ENCODE data around the gene CLPTM1L.
"Not testable (repeated sequence)": the region's sequence is repeated elsewhere in the genome, so short reads cannot be mapped to it uniquely, and the experiment has no call there.

Gene CLPTM1L

DNA sequence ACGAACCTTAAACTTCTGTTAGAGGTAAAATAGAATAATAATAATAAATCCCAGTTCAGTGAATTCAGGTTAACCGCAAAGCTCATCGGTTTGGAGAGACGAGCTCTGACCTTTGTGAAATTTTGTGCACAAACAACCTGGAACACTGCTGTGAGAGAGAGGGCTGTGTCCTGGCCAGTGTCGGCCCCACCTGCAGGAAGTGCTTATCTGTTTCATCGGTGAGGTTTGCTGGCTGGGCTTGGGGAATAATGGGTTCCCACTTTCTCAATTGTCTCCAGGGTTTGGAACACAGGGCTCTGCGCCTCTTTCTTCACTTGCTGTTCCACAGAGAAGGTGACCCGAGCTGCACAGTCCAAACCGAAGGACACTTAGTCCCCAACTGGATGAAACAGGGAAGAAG lies 19.3 kb upstream of the CLPTM1L start:
- ATAC-seq (ENCODE audit: low read depth) (no peak), DNase-seq (ENCODE audit: low spot score) (no peak)
- H3K4me3 ChIP-seq (ENCODE audit: severe bottlenecking) = no peak overlapping the region
- no peak for TF ChIP-seq CTCF (IDR thresholded peaks at IDR 0.05; ENCODE audit: poor library complexity, severe bottlenecking)
- no peaks in the 10 kb centered on the region for H3K4me1 ChIP-seq (ENCODE audit: insufficient read depth, poor library complexity, severe bottlenecking)
- peaks cover 58% of the 10 kb centered on the region for H3K27me3 ChIP-seq (ENCODE audit: insufficient read depth, poor library complexity, severe bottlenecking)
- H3K9me3 ChIP-seq (ENCODE audit: severe bottlenecking) = no peaks in the 10 kb centered on the region
- H3K27ac ChIP-seq (ENCODE audit: poor library complexity, severe bottlenecking) = no peak overlapping the region
- H3K36me3 ChIP-seq (ENCODE audit: low read depth) = no peaks in the 10 kb centered on the region

DNA sequence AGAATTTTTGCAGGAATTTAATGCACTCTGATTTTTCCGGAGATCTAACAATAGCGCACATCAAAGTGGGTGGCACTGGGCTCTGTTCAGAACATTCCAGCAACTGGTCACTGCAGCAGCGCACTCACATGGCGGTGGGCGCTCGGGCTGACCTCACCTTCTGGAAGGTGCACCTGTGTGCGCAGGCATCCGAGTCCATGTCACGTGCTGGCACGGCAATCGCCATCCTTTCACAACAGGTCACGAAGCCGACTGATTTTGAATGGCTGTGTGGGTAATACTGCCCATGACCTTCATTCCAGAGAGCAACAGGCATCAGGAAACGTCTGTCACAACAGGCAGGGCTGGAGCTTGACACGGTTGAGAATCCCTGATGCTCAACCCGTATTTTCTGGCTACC lies 18.7 kb upstream of the CLPTM1L start:
- no peak; the same call in 2 of the 3 replicates for ATAC-seq (ENCODE audit: low read depth)
- Histone ChIP-seq H3K9me3 (ENCODE audit: severe bottlenecking) (no peaks in the 10 kb centered on the region), H3K27ac (ENCODE audit: poor library complexity, severe bottlenecking) (no peak overlapping the region), H3K36me3 (ENCODE audit: low read depth) (no peaks in the 10 kb centered on the region), H3K27me3 (ENCODE audit: insufficient read depth, poor library complexity, severe bottlenecking) (peaks cover 59% of the 10 kb centered on the region), H3K4me3 (ENCODE audit: severe bottlenecking) (no peak overlapping the region), H3K4me1 (ENCODE audit: insufficient read depth, poor library complexity, severe bottlenecking) (no peaks in the 10 kb centered on the region)
- TF ChIP-seq CTCF (IDR thresholded peaks at IDR 0.05; ENCODE audit: poor library complexity, severe bottlenecking) = no peak
- no peak for DNase-seq (ENCODE audit: low spot score)

- ATAC-seq (ENCODE audit: low read depth) = peak; percentile 44; the same call in 1 of the 3 replicates
- peaks cover 59% of the 10 kb centered on the region for H3K27me3 ChIP-seq (ENCODE audit: insufficient read depth, poor library complexity, severe bottlenecking)
- H3K27ac ChIP-seq (ENCODE audit: poor library complexity, severe bottlenecking) = no peak overlapping the region
- no peak overlapping the region for H3K4me3 ChIP-seq (ENCODE audit: severe bottlenecking)
- H3K36me3 ChIP-seq (ENCODE audit: low read depth) = no peaks in the 10 kb centered on the region
- no peak for DNase-seq (ENCODE audit: low spot score)
- TF ChIP-seq CTCF (IDR thresholded peaks at IDR 0.05; ENCODE audit: poor library complexity, severe bottlenecking) = no peak
- no peaks in the 10 kb centered on the region for H3K4me1 ChIP-seq (ENCODE audit: insufficient read depth, poor library complexity, severe bottlenecking)
- H3K9me3 ChIP-seq (ENCODE audit: severe bottlenecking) = no peaks in the 10 kb centered on the region
Observed at GRCh38 chr5:1363160-1363559, 18.3 kb upstream of the CLPTM1L start.

GRCh38 chr5:1362242-1363015 lies 17.5 kb upstream of the CLPTM1L start:
- H3K4me1 ChIP-seq (ENCODE audit: insufficient read depth, poor library complexity, severe bottlenecking) = no peaks in the 10 kb centered on the region
- H3K27me3 ChIP-seq (ENCODE audit: insufficient read depth, poor library complexity, severe bottlenecking) = peaks cover 59% of the 10 kb centered on the region
- no peaks in the 10 kb centered on the region for H3K9me3 ChIP-seq (ENCODE audit: severe bottlenecking)
- DNase-seq (ENCODE audit: low spot score) (no peak), ATAC-seq (ENCODE audit: low read depth) (no peak)
- TF ChIP-seq CTCF (IDR thresholded peaks at IDR 0.05; ENCODE audit: poor library complexity, severe bottlenecking) = no peak
- H3K36me3 ChIP-seq (ENCODE audit: low read depth) = no peaks in the 10 kb centered on the region
- no peak overlapping the region for H3K4me3 ChIP-seq (ENCODE audit: severe bottlenecking)
- no peak overlapping the region for H3K27ac ChIP-seq (ENCODE audit: poor library complexity, severe bottlenecking)

DNA sequence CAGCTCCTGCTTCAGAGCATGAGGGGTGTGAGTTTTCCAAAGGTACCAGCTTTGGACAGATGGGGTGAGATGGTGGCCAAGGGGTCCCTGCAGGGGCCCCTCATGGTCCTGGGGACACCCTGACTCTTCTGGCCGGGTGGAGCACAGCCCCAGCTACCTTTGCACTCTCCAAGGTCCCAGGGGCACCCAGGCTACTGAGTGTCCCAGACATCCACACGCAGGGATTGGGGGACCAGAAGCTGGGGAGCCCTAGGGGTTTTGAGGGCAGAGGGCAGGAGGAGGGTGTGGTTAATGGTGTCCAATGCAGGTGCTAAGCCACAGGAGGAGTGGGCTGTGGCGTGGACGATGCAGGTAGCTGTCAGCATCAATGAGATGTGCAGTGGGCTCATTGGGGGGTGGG lies 16.0 kb upstream of the CLPTM1L start:
- H3K27me3 ChIP-seq (ENCODE audit: insufficient read depth, poor library complexity, severe bottlenecking) = peaks cover 52% of the 10 kb centered on the region
- no peak for DNase-seq (ENCODE audit: low spot score)
- H3K4me3 ChIP-seq (ENCODE audit: severe bottlenecking) = no peak overlapping the region
- H3K9me3 ChIP-seq (ENCODE audit: severe bottlenecking) = no peaks in the 10 kb centered on the region
- no peak for ATAC-seq (ENCODE audit: low read depth)
- no peaks in the 10 kb centered on the region for H3K36me3 ChIP-seq (ENCODE audit: low read depth)
- H3K4me1 ChIP-seq (ENCODE audit: insufficient read depth, poor library complexity, severe bottlenecking) = no peaks in the 10 kb centered on the region
- no peak overlapping the region for H3K27ac ChIP-seq (ENCODE audit: poor library complexity, severe bottlenecking)
- no peak for TF ChIP-seq CTCF (IDR thresholded peaks at IDR 0.05; ENCODE audit: poor library complexity, severe bottlenecking)

DNA sequence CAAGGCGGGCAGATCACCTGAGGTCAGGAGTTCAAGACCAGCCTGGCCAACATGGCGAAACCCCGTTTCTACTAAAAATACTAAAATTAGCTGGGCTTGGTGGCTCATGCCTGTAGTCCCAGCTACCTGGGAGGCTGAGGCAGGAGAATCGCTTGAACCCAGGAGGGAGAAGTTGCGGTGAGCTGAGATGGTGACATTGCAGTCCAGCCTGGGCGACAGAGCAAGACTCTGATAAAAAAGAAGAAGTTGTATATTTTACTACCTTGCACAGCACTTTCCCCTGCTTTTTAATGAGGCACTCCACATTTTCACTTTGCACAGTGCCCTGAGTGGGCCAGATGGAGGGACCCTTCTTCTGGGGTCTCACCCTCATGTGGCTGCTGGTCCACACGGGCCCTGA lies 15.5 kb upstream of the CLPTM1L start:
- H3K36me3 ChIP-seq (ENCODE audit: low read depth); H3K9me3 ChIP-seq (ENCODE audit: severe bottlenecking); H3K27ac ChIP-seq (ENCODE audit: poor library complexity, severe bottlenecking); DNase-seq (ENCODE audit: low spot score); H3K4me1 ChIP-seq (ENCODE audit: insufficient read depth, poor library complexity, severe bottlenecking); ATAC-seq (ENCODE audit: low read depth); H3K4me3 ChIP-seq (ENCODE audit: severe bottlenecking): not testable (repeated sequence)
- H3K27me3 ChIP-seq (ENCODE audit: insufficient read depth, poor library complexity, severe bottlenecking) = peaks cover 49% of the 10 kb centered on the region
